Measurements from ENCODE around the gene AMIGO1.

The AMIGO1 gene

GRCh38 chr1:109502364-109502851, 7.1 kb downstream of the AMIGO1 start:
- no peak for DNase-seq (ENCODE audit: low read depth in 2 of 2)

DNA sequence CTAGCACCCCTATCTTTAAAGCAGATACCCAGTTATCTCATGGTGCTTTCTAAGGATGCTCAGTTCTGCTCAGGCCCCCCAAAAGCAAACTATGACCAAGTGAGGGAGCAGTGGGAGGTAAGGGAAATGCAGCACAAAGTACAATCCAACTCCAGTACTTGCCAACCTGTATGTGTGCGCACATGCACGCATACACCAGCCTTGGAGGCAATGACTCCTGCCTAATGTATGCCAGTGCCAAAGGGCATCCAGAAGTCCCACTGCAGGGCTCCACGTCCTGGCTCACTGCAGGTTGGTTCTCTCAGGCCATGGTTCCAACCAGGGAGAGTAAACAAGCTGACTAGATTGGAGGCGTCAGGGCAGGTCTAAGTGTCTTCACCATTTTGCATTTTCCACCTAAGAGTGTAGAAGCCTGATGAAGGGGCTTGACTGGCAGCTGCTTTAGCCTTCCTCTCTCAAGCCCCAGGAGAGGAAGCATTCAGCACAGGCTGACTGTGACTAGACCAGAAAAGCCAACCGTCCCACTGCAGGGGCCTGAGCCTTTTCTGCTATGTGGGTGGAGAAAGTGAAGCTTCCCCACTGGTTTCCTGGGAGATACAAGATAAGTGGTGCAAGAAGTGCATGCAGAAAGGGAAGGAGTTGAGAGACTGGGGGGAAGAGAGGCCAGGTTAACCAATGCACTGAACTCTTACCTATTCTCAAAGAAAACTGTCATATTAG, 7.7 kb downstream of the AMIGO1 start:
- no peak for DNase-seq (ENCODE audit: low read depth in 2 of 2)

DNA sequence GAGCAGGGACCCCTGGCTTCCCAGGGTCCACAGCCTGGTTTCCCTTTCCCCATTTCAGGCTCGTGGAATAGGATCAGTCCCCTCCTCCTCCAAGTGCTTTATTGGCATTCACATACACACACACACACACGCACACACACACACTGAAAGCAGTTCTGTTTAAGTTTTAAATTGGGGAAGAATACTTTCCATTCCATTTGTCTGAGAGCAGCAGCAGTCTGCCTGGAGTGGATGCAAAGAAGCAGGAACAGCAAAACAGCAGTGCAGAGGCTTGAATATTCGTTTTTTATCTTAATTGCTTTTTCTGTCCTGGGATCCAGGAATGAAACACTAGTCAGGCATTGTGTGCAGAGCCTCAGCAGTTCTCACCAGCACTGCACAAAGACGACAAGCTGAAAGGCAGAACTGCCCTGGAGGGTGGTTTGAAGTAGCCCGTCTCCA, 8.6 kb downstream of the AMIGO1 start:
- no peak for DNase-seq (ENCODE audit: low read depth in 2 of 2)

- peak in 1 of 2 donors; percentile 51 for DNase-seq (ENCODE audit: low read depth in 2 of 2)
Measured at GRCh38 chr1:109499661-109500536, 9.6 kb downstream of the AMIGO1 start.

- DNase-seq (ENCODE audit: low read depth in 2 of 2) = no peak
Measured at GRCh38 chr1:109499081-109499480, 10.4 kb downstream of the AMIGO1 start.

DNA sequence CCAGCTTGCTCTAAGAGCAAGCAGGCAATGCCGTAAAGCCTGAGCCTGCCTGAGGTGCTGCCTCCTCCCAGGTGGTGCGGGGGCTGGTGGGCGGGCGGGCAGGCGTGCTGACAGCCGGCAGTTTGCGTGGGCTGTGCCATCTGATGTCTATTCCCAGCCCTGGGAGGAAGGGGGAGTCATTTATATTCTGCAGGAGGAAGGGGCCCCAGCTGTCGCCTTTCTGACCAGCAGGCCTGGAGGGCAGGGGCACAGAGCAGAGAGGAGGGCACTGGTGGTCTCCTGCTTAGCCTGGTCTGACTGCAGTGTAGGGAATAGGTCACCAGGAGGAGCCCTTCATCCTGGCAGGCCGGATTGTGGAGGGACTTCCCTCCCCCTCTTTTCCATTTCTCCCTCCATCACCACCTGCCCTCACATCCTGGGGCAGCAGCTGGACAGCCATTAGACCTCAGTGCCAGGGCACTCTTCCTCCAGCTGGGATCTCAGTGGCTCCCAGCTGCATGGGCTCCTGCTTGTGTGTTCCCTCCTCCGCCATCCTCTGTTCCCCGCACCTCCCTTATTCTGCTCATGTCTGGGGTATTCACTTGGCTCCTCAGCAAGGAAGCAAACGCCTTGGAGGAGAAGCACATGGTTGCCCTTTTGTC, 11.2 kb downstream of the AMIGO1 start:
- DNase-seq (ENCODE audit: low read depth in 2 of 2) = no peak

DNA sequence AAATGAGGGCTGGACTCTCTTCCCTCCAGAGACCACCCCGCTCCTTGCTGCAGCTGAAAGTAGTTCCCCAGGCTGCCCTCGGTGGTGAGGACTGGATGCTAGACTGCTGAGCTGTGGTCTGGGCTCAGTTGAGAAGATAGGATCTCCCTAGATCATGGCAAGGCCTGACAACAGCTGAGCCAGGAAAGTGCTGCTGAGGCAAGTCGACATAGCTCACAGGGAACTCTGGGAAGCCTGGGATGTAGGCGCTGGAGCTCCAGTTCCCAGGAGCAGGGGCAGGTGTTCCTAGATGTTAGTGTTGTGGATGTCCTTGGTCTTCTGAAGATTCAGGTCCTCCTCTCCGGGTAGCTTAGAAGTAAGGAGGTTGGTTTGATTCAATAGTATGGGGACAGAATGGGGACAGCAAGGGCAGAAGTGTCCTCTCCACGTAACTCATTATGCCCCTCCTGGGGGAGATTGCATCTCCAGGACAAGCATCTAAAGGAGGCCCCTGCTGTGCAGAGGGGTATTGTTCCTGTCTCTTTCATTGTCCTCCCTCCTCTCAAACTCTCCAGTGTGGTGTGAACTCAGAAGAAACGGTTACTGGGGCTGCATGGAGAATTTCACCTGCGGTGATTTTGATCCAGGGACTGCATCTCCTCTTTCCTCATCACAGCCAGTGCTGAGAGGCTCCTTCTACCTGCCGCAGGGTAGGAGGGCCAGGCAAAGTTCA, 11.9 kb downstream of the AMIGO1 start:
- no peak for DNase-seq (ENCODE audit: low read depth in 2 of 2)

DNA sequence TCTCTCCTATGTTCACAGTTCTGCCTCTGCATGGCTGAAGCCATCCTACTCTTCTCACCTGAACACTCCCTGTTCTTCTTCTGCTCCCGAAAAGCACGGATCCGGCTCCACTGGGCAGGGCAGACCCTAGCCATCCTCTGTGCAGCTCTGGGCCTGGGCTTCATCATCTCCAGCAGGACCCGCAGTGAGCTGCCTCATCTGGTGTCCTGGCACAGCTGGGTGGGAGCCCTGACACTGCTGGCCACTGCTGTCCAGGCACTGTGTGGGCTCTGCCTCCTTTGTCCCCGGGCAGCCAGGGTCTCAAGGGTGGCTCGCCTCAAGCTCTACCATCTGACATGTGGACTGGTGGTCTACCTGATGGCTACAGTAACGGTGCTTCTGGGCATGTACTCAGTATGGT, 13.8 kb downstream of the AMIGO1 start:
- no peak for DNase-seq (ENCODE audit: low read depth in 2 of 2)

- DNase-seq (ENCODE audit: low read depth in 2 of 2) = peak; percentile 85
Measured at GRCh38 chr1:109493805-109494539, 15.6 kb downstream of the AMIGO1 start, which contains the start of gene CYB561D1. Gene CYB561D1 (plus strand): TSS chr1:109494094. CDS start chr1:109494140, 46 bp downstream.

DNA sequence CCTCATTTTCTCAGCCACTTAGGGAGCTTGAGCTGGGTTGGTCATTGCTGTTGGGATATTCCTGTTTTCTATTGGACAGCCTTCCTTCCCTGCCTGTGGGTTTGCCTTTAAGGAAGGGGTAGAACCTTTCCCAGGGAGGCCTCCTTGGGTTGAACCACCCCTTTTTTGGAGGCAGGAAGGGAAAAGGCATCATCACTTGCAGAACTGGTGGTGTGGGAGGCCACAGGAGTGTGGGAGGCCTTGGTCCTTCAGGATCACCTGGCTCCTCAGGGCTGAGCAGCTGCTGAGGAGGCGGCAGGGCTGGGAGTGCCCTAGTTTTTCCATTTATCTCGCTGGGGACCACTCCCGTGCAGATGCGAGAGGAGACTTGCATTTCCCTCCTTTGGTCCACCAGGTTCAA, 16.3 kb downstream of the AMIGO1 start:
- DNase-seq (ENCODE audit: low read depth in 2 of 2) = no peak

DNA sequence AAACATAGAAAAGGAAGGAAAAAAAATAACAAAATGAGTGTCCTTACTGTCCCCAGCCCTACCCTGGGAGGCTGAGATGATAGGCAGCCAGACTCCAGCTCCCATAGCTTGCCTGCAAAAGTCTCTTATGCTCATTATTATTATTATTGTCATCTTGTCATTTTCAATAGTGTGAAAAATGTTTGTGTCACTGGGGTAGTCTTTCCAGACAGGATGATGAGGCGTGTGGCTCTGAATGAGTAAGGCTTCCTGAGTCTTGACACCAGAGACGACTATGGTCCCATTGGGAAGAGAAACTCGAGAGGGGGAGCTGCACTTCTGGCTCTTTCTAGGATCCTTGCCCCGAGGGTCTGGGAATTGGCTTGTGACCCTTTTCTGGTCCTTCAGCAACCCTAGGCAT, 16.7 kb downstream of the AMIGO1 start:
- no peak for DNase-seq (ENCODE audit: low read depth in 2 of 2)

GRCh38 chr1:109491372-109491771, 18.2 kb downstream of the AMIGO1 start:
- no peak for DNase-seq (ENCODE audit: low read depth in 2 of 2)

DNA sequence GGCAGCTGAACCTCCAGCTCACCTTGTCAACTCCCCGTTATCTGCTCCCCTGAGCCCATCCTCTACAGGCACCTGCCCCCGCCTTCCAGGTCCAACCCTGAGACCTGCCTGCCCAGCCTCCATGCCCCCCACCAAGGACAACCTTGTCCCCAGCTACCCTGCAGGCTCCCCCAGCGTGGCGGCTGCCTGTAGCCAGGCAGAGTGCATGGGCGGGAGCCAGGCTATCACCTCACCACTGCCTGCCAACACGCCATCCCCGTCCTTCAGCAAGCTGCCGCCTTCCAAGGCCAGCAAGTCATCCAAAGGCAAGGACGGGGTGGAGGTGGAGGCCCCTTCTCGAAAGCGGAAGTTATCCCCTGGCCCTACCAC, 18.6 kb downstream of the AMIGO1 start:
- no peak for DNase-seq (ENCODE audit: low read depth in 2 of 2)

DNA sequence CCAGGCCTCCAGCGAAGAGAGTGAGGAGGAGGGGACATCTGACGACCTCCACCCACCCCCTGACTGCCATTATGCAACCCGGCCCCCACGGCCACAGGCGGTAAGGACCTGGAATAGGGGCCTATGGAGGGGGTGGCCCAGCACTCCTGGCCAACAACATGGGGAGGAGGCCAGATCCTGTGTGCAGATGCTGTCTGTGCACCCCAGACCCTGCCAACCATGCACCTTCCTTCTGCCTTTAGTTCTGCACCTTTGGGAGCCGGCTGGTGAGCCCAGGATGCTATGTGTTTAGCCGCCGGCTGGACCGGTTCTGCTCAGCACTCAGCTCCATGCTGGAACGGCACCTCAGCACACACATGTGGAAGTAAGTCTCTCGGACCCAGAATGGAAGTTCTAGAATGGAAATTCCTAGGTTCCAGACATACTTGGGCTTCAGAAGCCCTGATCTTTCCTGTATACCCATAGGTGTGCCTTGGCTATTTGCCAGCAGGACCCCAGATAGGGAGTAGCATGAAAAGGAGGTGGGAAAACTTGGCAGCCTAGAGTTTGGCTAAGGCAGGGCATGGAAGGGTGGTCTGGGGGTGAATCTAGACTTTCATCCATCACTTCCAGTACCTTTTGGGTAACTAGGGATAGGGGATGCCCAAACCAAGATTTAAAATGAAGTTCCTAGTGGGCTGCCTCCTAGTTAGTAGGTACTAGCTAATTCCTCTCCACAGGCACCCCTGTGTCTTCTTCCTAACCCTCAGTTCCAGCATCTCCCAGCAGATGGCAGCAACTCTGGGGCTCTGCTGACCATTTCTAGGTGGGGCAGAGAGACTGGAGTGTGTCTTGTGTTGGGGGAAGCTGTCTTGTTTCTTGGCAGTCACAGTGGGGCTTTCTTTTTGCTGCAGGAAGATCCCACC, 19.2 kb downstream of the AMIGO1 start:
- peak in 1 of 2 donors; percentile 47 for DNase-seq (ENCODE audit: low read depth in 2 of 2)

DNA sequence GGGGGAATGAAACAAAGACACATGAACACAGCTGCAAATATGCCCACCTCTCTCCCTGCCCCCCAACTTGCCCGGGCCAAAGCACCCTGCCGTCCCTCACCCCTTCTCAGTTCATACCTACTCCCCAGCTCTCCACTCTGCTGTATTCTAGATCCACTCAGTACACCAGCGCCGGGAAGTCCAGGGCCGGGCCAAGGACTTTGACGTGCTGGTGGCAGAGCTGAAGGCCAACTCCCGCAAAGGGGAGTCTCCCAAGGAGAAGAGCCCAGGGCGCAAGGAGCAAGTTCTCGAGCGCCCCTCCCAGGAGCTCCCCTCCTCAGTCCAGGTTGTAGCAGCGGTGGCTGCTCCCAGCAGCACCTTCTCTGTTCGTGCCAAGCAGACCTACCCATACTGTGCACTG, 20.8 kb downstream of the AMIGO1 start:
- no peak for DNase-seq (ENCODE audit: low read depth in 2 of 2)

- no peak for DNase-seq (ENCODE audit: low read depth in 2 of 2)
Measured at GRCh38 chr1:109488201-109488600, 21.3 kb downstream of the AMIGO1 start.

DNA sequence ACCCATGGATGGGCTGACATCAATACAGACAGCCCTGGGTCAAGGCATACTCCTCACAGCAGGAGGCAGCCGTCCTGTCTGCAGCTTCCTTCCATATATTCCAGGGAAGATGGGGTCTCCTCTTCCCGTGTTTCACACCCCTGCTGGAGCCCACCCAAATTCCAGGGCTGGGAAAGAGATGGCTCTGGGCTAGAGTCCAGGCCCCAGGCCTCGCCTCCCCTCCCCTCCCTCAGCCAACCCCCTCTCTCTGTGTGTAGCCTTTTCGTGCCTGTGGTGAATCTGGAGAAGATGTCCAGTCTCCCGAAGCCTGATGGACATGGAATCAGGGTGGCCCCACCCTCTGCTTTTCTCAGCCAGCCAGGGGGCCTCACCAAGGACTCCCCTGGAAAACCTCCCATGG, 22.3 kb downstream of the AMIGO1 start:
- DNase-seq (ENCODE audit: low read depth in 2 of 2) = no peak

DNA sequence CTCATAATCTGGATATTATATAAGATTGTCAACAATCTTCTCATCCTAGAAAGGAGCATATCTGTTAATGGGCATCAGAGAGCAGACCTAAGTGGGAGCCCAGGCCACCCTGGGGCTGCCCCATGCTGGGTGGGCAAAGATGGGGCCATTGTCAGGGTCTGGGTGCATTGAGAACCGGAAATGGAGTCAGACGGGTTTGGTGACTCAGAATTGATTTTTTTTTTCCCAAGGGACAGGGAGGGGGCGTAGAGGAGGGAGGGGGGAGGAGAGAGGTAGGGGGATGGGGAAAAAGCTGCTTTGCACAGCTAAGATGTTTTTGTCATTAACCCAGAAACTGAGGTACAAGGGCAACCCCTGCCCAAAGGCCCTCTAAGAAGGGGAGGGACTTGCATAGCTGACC, 24.5 kb downstream of the AMIGO1 start:
- DNase-seq (ENCODE audit: low read depth in 2 of 2) = no peak

DNA sequence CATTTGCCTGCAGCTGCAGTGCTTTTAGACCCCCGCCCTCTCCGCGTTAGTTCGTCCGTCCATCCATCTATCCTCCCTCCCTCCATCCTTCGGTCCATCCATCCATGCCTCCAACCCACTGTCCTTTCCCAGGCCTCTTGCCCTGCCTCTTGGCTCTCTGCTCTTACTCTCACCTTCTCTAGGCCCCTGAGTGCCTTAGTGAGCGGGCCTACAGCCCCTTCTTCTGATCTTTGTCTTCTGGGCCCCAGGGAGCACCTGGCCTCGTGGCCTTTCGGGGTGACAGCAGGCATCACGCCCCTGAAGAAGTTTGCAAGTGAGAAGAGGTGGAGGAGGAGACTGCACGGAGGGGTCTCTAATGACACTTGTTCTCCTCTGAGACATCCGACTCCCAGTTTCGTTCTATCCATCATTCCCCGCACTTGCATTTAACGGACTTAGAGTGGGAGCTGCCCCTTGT, 25.0 kb downstream of the AMIGO1 start:
- DNase-seq (ENCODE audit: low read depth in 2 of 2) = no peak

Measured in stimulated activated CD8-positive, alpha-beta memory T cell treated with anti-CD3 and anti-CD28 coated beads, Interleukin-15, amount 100 ng/mL, for 48 hours (primary cell).